OCI-LY3 (cell line): Measurements from ENCODE around the gene E2F6.

ENCODE experiments used
- H2AFZ ChIP-seq: fragments of 200-600, 300-600 bp; shearing (Covaris generic); 2 replicates; pipeline ENCODE4 v1.6.0; 2014; ENCODE audit warnings: antibody characterized with exemption, low read depth, low read length
- H3K27ac ChIP-seq: fragments of 200-600, 300-600 bp; sonication (generic); 2 replicates; pipeline ENCODE4 v1.5.1; 2014; ENCODE audit warnings: mild to moderate bottlenecking, low read length, moderate library complexity, mixed read lengths
- H3K27me3 ChIP-seq: fragments of 200-600, 300-600 bp; sonication (generic); 2 replicates; pipeline ENCODE4 v1.6.1; 2014; ENCODE audit warnings: low read depth, low read length, mixed read lengths
- H3K36me3 ChIP-seq: fragments of 200-600, 300-600 bp; sonication (generic); replicated peaks from 2 replicates; pipeline ENCODE3; 2014; ENCODE audit warnings: low read depth, low read length, mixed read lengths
- H3K4me1 ChIP-seq: fragments of 300-600, 200-600 bp; sonication (generic); 2 replicates; pipeline ENCODE4 v1.6.1; 2014; ENCODE audit warnings: low read length, mixed read lengths
- H3K4me2 ChIP-seq: fragments of 200-600, 300-600 bp; sonication (generic); 2 replicates; pipeline ENCODE4 v1.6.1; 2014; ENCODE audit warnings: low read length, mixed read lengths
- H3K4me3 ChIP-seq: fragments of 300-600, 200-600 bp; sonication (generic); 2 replicates; pipeline ENCODE4 v1.5.1; 2014; ENCODE audit warnings: antibody characterized with exemption, mild to moderate bottlenecking, low read length, moderate library complexity
- H3K79me2 ChIP-seq: fragments of 300-600, 200-600 bp; shearing (Covaris generic); 2 replicates; pipeline ENCODE4 v1.6.1; 2014; ENCODE audit warnings: mild to moderate bottlenecking, low read length, mixed read lengths
- H3K9ac ChIP-seq: fragments of 300-600, 200-600 bp; shearing (Covaris generic); 2 replicates; pipeline ENCODE4 v1.6.0; 2014; ENCODE audit warnings: mild to moderate bottlenecking, low read length, moderate library complexity
- H3K9me3 ChIP-seq: fragments of 200-600, 300-600 bp; shearing (Covaris generic); 2 replicates; pipeline ENCODE4 v1.6.1; 2014; ENCODE audit warnings: low read length, mixed read lengths; ENCODE audit not compliant: insufficient read depth
- H4K20me1 ChIP-seq: fragments of 200-600, 300-600 bp; sonication (generic); 2 replicates; pipeline ENCODE4 v1.6.1; 2016; ENCODE audit warnings: low read length, mixed read lengths; ENCODE audit not compliant: insufficient read depth
- EZH2phosphoT487 ChIP-seq: fragments of 200-600 bp; shearing (Covaris generic); IDR thresholded peaks from 2 replicates; pipeline ENCODE4 v1.6.1; 2018; ENCODE audit warnings: antibody characterized with exemption, mixed run types, low read depth
- TF ChIP-seq, protein P1 (sequence below): fragments of 200-600, 300-600 bp; sonication (generic); IDR thresholded peaks from 2 replicates; pipeline ENCODE4 v1.5.1; 2014; ENCODE audit warnings: antibody characterized with exemption, low read length, low read depth

Gene E2F6

DNA sequence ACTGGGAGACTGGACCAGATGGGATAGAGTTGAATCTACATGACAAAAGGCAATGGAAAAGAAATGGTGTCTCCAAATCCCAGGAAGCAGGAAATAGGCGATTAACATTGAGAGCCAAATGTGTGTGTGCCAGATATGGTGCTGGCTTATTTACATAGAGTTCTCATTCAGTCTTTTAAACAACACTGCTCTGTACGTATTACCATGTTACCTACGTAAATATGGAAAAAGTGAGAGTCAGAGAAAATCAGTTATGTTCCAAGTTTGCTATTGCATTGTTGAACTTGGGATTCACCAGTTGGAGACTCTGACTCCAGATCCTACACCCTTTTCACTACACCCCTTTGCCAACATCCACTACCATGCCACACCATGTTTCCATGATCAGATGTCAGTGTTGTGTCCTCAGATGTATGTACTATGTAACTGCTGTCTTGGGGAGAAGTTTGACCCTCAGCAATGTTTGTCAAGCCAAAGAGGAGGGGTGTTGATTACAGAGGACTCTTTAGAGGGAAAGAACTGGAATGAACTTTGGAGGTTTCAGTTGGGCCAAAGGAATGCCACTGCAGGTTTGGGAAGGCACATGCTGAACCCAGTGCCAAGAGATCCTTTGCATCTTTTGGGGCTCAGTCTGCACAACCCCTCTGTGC is 48.2 kb upstream of the E2F6 start:
- no peaks in the 10 kb centered on the region for H3K36me3 ChIP-seq
- H3K27ac ChIP-seq: no peak overlapping the region
- H3K9me3 ChIP-seq: no peaks in the 10 kb centered on the region
- no peaks in the 10 kb centered on the region for H4K20me1 ChIP-seq
- no peak for TF ChIP-seq EZH2phosphoT487
- TF ChIP-seq, protein P1, sequence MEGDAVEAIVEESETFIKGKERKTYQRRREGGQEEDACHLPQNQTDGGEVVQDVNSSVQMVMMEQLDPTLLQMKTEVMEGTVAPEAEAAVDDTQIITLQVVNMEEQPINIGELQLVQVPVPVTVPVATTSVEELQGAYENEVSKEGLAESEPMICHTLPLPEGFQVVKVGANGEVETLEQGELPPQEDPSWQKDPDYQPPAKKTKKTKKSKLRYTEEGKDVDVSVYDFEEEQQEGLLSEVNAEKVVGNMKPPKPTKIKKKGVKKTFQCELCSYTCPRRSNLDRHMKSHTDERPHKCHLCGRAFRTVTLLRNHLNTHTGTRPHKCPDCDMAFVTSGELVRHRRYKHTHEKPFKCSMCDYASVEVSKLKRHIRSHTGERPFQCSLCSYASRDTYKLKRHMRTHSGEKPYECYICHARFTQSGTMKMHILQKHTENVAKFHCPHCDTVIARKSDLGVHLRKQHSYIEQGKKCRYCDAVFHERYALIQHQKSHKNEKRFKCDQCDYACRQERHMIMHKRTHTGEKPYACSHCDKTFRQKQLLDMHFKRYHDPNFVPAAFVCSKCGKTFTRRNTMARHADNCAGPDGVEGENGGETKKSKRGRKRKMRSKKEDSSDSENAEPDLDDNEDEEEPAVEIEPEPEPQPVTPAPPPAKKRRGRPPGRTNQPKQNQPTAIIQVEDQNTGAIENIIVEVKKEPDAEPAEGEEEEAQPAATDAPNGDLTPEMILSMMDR: no peak
- no peaks in the 10 kb centered on the region for H3K79me2 ChIP-seq
- H3K9ac ChIP-seq: no peak overlapping the region
- no peak overlapping the region for H3K4me3 ChIP-seq
- no peak overlapping the region for H3K4me2 ChIP-seq
- no peak overlapping the region for H2AFZ ChIP-seq
- H3K27me3 ChIP-seq: 0 out of 2 replicates have a peak, but pooled peaks cover 4% of the 10 kb centered on the region
- no peaks in the 10 kb centered on the region for H3K4me1 ChIP-seq

DNA sequence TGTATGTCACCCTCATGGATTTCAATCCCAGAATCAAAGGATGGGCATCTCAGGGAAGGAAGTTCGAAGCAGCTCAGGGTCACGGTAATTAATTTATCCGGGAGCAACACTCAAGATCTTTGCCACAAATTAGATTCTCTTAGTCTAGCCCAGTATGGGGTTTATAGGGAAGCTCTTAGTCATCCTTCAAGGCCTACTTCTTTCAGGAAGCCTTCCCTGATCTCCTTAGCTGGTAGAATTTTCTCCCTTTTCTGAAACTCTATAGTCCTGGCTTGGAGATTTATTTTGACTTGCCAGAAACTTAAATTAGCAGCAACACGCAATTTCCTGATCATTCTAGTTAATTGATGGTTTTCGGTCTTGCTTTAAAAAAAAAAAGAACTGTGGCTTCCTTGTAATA is 47.4 kb upstream of the E2F6 start:
- no peak overlapping the region for H2AFZ ChIP-seq
- no peaks in the 10 kb centered on the region for H3K4me1 ChIP-seq
- H3K79me2 ChIP-seq: no peaks in the 10 kb centered on the region
- no peak overlapping the region for H3K4me2 ChIP-seq
- H3K27me3 ChIP-seq: 0 out of 2 replicates have a peak, but pooled peaks cover 4% of the 10 kb centered on the region
- TF ChIP-seq, protein P1: no peak
- no peak for TF ChIP-seq EZH2phosphoT487
- H4K20me1 ChIP-seq: no peaks in the 10 kb centered on the region
- H3K9me3 ChIP-seq: no peaks in the 10 kb centered on the region
- no peak overlapping the region for H3K9ac ChIP-seq
- no peaks in the 10 kb centered on the region for H3K36me3 ChIP-seq
- H3K27ac ChIP-seq: no peak overlapping the region
- H3K4me3 ChIP-seq: no peak overlapping the region

DNA sequence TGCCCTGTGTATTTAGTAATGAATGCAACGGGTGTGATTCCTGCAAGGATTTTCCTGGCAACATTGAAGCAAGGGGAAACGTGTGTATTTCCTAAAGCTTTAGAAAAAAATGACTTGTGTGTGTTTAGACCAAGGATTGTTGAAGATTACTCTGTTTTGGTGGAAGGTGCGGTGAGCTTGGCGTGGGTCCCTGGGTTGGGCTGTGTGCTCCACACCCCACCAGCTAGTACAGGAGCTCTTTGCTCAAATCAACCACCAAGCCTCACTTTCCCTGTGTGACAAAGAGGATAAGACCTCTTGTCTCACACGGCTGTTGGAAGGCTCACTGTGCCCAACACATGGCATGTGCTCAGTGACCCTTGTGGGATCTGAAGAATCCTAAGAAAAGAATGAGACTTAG is 46.5 kb upstream of the E2F6 start:
- TF ChIP-seq, protein P1: no peak
- no peak for TF ChIP-seq EZH2phosphoT487
- Histone ChIP-seq H3K79me2 (no peaks in the 10 kb centered on the region), H3K4me1 (no peaks in the 10 kb centered on the region), H3K9me3 (no peaks in the 10 kb centered on the region), H3K9ac (no peak overlapping the region), H3K27ac (no peak overlapping the region), H3K4me2 (no peak overlapping the region), H3K36me3 (no peaks in the 10 kb centered on the region), H4K20me1 (no peaks in the 10 kb centered on the region), H3K4me3 (no peak overlapping the region), H2AFZ (no peak overlapping the region), H3K27me3 (0 out of 2 replicates have a peak, but pooled peaks cover 4% of the 10 kb centered on the region)

DNA sequence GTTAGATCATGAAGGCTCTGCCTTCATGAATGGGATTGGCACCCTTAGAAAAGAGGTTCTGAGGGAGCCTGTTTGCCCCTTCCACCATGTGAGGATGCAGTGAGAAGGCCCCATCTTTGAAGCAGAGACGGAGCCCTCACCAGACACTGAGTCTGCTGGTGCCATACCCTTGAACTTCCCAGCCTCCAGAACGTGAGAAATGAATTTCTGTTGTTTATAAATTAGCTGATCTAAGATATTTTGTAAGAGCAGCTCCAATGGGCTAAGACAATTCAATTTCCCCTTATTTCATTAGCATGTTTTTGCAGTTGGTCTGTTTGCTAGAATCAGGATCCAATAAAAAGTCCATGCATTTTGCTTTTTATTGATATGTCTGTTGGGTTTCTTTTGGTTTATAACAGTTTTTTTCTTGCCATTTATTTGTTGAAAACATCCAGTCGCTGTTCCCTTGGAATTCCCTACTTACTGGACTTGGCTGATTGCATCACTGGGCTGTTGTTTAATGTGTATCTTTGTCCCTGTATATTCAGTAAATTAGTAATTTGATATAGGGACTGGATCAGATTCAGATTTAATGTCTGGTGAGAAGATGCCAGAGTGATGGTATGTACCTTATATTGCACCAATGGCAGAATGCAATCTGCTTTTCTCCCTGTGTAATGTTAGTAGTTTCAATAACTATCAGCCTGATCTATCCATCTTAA is 43.8 kb upstream of the E2F6 start:
- H3K9ac ChIP-seq: no peak overlapping the region
- no peak overlapping the region for H3K4me3 ChIP-seq
- no peak overlapping the region for H3K4me2 ChIP-seq
- no peak overlapping the region for H3K27ac ChIP-seq
- no peaks in the 10 kb centered on the region for H3K36me3 ChIP-seq
- peaks cover 11% of the 10 kb centered on the region for H3K4me1 ChIP-seq
- no peaks in the 10 kb centered on the region for H4K20me1 ChIP-seq
- H3K9me3 ChIP-seq: no peaks in the 10 kb centered on the region
- TF ChIP-seq EZH2phosphoT487: no peak
- TF ChIP-seq, protein P1: no peak
- H3K79me2 ChIP-seq: no peaks in the 10 kb centered on the region
- no peak overlapping the region for H2AFZ ChIP-seq
- H3K27me3 ChIP-seq: no peaks in the 10 kb centered on the region
